ENCODE results near the gene ARPC4. TPM values are rescaled to one million over a fixed set of nuclear protein-coding genes. Genes with fewer than 3 reads are reported as not detected.

ARPC4 gene
- total and polyA plus RNA-seq, 2 of the 13 experiments (the other 11 are each of a cell fraction or from before 2014, with no cell fraction given), result 30.1 to 83.6 TPM

GRCh38 chr3:9749645-9750555, 43.0 kb upstream of the ARPC4 start, which contains the start of gene OGG1 (continued):
- TF ChIP-seq ZBTB34 (CRISPR knock-in tag; IDR thresholded peaks at IDR 0.05), result peak; percentile 60; the same call in 1 of the 2 replicates
- TF ChIP-seq GZF1 (CRISPR knock-in tag; IDR thresholded peaks at IDR 0.05), result 0 out of 2 replicates have a peak, but pooled peaks have one; percentile 28
- peak; percentile 42; the same call in 1 of the 2 replicates for TF ChIP-seq SMYD3 (CRISPR knock-in tag; IDR thresholded peaks at IDR 0.05)
- TF ChIP-seq NR2F6 (IDR thresholded peaks at IDR 0.05), result no peak
- TF ChIP-seq NR2F6 (CRISPR knock-in tag; IDR thresholded peaks at IDR 0.05), result no peak; the same call in 1 of the 2 replicates
- no peak for TF ChIP-seq IRF1 (CRISPR knock-in tag; IDR thresholded peaks at IDR 0.05; ENCODE audit: low read depth)
- TF ChIP-seq SAFB2 (CRISPR knock-in tag; IDR thresholded peaks at IDR 0.05; ENCODE audit: borderline replicate concordance, low read depth), result 0 out of 2 replicates have a peak, but pooled peaks have one; percentile 68
- TF ChIP-seq, protein P1, sequence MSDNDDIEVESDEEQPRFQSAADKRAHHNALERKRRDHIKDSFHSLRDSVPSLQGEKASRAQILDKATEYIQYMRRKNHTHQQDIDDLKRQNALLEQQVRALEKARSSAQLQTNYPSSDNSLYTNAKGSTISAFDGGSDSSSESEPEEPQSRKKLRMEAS (IDR thresholded peaks at IDR 0.05), result peak; percentile 87
- peak; percentile 62 to 73 for TF ChIP-seq POLR2A (IDR thresholded peaks at IDR 0.05; ENCODE audit: insufficient read depth in 1 of 2, low read depth in 2 of 2, low read length in 2 of 2)
- TF ChIP-seq, protein P2, sequence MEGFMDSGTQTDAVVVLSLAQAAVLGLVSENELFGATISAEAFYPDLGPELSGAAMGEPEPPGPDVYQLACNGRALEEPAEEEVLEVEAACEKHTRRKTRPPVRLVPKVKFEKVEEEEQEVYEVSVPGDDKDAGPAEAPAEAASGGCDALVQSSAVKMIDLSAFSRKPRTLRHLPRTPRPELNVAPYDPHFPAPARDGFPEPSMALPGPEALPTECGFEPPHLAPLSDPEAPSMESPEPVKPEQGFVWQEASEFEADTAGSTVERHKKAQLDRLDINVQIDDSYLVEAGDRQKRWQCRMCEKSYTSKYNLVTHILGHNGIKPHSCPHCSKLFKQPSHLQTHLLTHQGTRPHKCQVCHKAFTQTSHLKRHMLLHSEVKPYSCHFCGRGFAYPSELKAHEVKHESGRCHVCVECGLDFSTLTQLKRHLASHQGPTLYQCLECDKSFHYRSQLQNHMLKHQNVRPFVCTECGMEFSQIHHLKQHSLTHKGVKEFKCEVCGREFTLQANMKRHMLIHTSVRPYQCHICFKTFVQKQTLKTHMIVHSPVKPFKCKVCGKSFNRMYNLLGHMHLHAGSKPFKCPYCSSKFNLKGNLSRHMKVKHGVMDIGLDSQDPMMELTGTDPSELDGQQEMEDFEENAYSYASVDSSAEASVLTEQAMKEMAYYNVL (CRISPR knock-in tag; IDR thresholded peaks at IDR 0.05; ENCODE audit: borderline replicate concordance), result peak; percentile 56; the same call in 1 of the 2 replicates
- TF ChIP-seq YEATS4 (CRISPR knock-in tag; IDR thresholded peaks at IDR 0.05; ENCODE audit: borderline replicate concordance), result peak; percentile 86; the same call in 1 of the 2 replicates
- no peak for TF ChIP-seq WIZ (CRISPR knock-in tag; IDR thresholded peaks at IDR 0.05)
- no peak for TF ChIP-seq SIX4 (CRISPR knock-in tag; IDR thresholded peaks at IDR 0.05)
- TF ChIP-seq FOXO1 (CRISPR knock-in tag; IDR thresholded peaks at IDR 0.05), result no peak
- TF ChIP-seq, protein P3, sequence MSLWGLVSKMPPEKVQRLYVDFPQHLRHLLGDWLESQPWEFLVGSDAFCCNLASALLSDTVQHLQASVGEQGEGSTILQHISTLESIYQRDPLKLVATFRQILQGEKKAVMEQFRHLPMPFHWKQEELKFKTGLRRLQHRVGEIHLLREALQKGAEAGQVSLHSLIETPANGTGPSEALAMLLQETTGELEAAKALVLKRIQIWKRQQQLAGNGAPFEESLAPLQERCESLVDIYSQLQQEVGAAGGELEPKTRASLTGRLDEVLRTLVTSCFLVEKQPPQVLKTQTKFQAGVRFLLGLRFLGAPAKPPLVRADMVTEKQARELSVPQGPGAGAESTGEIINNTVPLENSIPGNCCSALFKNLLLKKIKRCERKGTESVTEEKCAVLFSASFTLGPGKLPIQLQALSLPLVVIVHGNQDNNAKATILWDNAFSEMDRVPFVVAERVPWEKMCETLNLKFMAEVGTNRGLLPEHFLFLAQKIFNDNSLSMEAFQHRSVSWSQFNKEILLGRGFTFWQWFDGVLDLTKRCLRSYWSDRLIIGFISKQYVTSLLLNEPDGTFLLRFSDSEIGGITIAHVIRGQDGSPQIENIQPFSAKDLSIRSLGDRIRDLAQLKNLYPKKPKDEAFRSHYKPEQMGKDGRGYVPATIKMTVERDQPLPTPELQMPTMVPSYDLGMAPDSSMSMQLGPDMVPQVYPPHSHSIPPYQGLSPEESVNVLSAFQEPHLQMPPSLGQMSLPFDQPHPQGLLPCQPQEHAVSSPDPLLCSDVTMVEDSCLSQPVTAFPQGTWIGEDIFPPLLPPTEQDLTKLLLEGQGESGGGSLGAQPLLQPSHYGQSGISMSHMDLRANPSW (CRISPR knock-in tag; IDR thresholded peaks at IDR 0.05; ENCODE audit: borderline replicate concordance), result peak; percentile 53; the same call in 1 of the 2 replicates
- TF ChIP-seq, protein P4, sequence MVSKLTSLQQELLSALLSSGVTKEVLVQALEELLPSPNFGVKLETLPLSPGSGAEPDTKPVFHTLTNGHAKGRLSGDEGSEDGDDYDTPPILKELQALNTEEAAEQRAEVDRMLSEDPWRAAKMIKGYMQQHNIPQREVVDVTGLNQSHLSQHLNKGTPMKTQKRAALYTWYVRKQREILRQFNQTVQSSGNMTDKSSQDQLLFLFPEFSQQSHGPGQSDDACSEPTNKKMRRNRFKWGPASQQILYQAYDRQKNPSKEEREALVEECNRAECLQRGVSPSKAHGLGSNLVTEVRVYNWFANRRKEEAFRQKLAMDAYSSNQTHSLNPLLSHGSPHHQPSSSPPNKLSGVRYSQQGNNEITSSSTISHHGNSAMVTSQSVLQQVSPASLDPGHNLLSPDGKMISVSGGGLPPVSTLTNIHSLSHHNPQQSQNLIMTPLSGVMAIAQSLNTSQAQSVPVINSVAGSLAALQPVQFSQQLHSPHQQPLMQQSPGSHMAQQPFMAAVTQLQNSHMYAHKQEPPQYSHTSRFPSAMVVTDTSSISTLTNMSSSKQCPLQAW (CRISPR knock-in tag; IDR thresholded peaks at IDR 0.05), result peak; percentile 65
- TF ChIP-seq TEF (CRISPR knock-in tag; IDR thresholded peaks at IDR 0.05), result no peak
- TF ChIP-seq ZNF652 (CRISPR knock-in tag; IDR thresholded peaks at IDR 0.05; ENCODE audit: borderline replicate concordance, low read depth), result no peak
- TF ChIP-seq HNF4A (CRISPR knock-in tag; IDR thresholded peaks at IDR 0.05), result 0 out of 2 replicates have a peak, but pooled peaks have one; percentile 6

All from HepG2 (cell line).